Femur (tissue), 1 donor: ENCODE data around the gene DNM3.

Source experiments
- DNase-seq: peaks from one replicate; pipeline ENCODE4 v3.0.0-alpha.2; 2017

DNM3 gene

DNA sequence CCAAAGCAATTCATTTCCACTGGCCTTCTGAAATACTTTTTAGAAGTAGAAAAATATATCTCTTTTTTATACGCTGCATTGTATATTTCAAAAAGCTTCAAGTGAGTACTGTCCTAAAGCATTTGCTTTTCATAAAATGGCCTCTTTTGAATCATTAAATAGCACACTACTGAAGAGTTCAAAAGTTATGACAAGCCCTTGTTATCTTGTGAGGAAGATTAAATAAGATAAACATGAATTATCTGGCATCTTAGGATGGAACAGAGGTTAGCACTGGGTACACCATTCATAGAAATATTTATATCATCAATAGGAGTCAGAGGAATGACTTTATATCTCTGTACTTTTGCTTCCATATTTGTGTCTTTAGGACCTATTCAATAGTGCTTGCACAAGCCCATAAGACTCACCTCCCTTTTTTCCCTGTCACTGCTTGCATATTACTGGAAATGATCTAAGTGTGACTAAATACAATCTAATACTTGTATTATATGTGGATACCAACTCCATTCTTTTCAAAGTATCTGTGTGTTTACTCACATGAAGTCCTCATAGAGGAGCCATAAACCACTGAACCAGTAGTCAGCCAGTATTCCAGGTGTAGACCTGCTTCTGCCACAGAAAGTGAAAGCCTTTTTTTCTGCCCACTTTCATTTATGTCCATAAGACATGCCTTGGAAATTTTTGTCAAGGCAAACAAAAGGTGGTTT is 305.0 kb downstream of the DNM3 start:
- no peak for DNase-seq

DNA sequence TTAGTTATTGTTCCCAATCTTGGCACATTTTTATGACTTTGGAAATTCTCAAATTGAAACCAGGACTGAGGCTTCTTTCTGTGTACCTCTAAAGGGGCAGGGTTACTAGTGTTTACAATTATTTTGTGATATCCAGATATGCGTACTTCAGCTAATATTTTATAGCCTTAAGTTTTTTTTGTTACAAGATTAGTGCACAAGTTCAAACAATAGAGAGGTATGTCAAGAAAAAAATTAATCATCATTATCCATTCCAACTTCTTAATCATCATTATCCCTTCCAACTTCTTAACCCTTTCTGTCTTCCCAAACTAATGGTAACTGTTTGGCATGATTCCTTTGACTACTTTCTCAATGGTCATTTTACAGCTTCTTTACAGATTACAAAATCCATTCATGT is 306.2 kb downstream of the DNM3 start:
- DNase-seq: no peak

DNA sequence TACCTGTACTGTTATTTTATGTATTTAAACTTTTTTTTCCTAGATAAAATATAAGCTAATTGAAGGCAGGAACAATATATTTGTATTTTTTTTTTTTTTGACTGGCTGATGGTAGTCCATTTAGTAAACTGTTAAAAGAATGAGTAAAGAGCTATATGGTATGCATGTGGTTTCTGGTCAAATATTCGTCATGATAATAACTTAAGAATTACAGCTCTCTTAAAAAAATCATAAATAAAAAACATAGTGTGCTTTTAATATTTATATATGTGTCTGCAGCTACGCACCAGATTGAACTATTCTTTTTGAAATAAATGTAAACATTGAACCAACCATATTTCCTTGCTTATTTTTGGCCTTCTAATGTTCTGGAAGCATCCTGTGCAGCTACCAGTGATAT is 306.9 kb downstream of the DNM3 start:
- DNase-seq: no peak

DNA sequence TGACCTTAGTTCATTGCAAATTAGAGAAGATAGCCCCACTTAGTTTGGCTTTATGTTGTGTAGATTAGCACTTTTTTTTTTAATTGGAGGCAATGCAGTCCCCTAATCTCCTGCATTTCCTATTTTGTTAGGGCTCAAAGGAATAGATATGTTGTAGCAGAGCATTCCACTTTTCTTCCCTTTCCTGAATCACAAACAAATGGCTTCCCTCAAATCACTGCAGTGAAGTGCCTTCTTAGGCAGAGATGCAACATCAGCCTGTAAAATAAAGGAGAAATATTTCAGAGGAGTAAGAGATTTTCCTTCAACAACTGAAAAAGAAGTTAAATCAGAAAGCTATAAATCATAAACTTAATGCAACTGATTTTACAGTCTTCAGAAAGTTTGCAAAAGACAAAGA is 307.4 kb downstream of the DNM3 start:
- DNase-seq: no peak

DNA sequence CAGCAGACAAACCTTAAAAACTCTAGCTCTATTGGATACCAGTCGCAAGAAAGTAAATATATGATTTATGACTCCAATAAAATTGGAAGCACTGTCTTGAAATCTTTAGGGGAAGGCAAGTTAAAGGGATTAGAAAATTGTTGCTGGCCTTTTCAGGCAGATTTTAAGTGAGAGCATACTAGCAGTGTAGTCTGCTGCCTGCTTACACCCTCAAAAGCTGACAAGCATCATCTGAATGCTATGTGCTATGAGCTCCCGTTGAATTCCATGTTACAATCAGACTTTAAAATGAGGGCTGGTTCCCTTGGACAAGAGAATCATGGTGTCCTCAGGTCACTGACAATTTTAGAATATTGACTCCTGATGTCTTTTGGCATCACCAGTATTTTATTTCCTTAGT is 308.0 kb downstream of the DNM3 start:
- DNase-seq: no peak

DNA sequence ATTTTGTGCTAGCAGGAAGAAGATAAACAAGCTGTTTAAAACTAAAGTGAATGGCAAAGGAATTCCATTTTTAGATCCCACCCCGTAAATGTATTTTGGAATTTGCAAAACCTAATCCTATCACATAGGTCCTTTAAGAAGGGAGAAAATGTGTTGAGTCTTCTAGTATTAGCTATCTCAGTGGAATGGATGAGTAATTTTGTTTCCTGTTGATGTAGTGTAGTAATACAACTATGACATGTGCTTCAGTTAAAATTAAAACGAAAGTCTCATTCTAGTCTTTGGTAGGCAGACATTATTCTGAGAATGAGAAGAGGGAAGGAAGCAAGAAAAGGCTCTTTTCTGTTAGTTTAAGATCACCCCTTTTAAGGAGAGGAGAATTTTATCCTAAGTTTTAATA is 313.3 kb downstream of the DNM3 start:
- DNase-seq: no peak

DNA sequence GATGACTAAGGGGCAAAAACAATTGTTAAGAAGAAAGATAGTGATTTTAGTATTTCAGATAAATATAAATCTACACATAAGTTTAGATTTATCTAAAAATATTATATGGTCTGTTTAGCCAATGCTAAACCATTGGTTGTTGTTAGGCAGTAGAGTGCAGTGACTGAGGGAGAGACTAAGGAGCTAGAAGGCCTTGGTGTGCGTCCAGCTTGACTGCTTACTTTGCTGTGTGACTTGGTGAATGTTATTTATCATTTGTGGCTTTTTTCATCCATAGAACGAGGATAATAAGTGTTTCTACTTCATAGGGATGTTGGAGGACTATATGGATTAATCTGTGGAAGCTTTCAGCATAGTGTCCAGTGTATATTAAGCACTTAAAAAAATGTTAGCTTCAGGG is 314.5 kb downstream of the DNM3 start:
- DNase-seq: no peak

DNA sequence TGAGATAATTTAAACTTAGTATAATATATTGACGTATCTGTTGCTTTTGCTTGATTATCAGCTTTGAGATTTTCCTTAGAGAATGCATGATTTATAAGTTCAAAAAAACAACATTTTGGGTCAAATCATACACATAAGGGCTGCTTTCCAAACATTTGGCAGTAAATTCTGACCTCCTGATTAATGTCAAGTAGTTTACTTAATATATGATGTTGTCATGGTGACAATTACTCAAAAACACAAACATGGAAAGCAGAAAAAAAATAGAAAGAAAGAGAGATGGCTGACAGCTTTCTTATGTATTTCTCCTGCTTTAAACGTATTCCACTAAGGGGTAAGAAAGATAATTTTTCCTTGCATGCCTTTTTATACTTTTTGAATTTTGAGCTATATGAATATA is 320.9 kb downstream of the DNM3 start:
- no peak for DNase-seq

DNA sequence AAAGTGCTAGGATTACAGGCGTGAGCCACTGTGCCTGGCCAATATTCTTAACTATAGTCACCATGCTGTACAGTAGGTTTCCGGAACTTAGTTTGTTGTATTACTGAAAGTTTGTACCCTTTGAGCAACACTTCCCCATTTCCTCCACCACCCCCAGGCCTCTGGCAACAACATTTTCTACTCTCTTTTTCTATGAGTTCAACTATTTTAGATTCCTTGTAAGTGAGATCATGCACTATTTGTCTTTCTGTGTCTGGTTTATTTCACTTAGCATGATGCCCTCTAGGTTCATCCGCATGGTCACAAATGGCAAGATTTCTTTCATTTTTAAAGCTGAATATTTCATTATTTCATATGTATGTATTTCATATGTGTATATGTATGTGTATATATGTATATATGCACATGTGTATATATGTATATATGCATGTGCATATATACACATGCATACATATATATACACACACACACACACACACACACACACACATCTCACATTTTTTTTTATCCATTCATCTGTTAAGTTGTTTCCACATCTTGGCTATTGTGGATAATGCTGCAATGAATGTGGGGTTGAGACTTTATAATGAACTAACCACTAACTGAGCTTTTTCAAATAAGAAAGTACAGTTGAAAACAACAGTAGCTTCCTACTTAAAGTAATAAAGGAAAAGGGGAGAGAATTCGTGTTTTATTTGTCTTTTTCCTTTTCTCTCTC is 322.4 kb downstream of the DNM3 start:
- no peak for DNase-seq

DNA sequence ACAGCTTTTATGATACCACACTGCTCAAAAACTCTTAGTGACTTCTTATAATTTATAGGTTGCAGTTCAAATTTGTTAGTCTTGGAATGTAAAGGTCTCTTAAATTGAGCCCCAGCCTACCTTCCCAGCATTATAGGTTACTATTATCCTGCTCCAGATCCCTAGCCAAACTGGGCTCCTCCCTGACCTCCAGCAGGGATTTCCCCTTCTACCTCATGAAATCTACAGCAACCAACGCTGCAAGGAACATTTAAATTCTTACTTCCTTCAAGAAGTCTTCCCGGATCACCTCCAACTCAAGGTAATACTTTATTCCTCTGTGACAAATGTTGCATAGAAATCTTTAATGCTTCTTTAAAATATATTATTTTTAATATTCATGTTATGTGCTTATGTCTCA is 324.1 kb downstream of the DNM3 start:
- DNase-seq: no peak

DNA sequence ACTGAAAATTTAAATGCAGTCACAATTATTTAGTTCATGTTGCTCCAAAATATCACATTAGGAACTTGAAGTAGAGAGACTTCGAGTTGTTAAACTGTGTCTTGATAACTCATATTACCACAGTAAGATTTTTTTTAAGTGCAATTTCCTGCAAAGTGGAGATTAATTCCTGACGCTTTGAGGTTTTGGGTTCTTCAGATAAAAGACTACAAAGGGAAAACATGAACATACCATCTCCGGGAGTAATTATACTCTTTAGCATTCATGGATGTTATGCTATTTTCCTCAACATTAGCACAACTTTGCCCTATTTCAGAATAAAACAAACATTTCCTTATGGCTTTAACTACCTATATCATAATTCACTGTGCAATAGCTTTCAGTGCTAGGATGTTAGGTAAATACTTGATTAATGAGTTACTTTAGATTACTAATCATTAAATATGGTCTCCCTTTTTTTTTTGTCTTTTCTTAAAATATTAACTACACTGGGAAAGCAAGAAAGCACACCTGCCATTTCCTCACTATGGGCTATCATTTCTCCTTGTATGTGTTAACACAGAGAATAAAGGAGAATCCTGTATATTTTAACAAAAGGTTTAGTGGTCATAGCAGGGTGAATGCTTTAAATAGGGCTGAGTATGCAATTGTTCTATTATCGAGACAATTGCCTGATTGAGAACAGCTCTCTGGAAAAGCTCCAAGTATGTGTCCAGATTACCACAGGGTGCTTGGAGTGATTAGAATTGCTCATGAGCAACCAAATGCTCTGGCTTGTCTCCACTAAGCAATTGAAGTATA is 326.7 kb downstream of the DNM3 start:
- no peak for DNase-seq

DNA sequence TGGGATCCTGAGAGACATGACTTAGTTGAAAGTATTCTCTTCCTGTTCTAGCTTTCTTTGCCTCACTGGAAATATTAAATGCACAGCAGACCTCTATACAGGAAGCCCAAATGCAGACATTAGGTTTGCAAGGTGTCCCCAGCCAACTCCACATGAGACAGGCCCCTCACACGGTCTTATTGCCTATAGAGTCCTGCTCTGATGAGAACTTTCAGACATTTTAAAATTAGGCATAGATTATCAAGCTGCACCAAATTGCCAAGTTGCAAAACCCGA is 327.2 kb downstream of the DNM3 start:
- no peak for DNase-seq

DNA sequence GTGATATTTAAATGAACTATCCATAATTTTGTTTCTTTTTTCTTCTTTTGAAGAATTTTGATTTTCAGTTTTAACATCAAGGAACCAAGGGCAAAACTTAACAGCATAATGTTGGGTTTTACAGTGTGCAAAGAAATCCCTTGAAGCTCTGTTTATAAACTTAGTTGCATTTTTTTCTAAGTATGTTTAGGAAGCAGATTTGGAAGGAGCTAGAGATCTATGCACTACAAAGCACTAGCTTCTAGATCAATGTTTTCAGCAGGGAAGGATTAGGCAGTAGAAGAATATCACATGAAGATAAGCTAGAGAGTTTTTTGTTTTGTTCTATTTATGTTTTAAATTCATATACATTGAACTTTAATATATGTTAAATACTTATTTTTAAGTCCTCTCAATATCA is 328.5 kb downstream of the DNM3 start:
- DNase-seq: no peak

DNA sequence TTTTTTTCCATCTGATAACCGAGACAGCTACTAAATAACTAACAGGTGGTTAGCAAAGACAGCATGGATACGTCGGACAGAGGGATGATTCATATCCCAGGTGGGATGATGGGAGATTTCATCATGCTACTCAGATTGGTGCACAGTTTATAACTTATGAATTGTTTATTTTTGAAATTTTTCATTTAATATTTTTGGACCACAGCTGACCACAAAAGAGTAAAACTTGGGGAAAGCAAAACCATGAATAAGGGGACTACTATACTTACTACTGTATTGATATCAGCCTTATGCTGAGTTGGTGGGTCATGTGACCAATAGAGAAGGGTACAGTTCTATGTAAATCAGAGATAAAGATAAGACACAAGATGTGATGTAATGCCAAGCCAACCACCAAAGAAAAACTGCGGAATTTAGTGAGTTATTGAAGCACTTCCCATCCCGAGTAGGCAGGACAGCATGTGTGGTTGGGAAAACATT is 331.1 kb downstream of the DNM3 start:
- DNase-seq: no peak

DNA sequence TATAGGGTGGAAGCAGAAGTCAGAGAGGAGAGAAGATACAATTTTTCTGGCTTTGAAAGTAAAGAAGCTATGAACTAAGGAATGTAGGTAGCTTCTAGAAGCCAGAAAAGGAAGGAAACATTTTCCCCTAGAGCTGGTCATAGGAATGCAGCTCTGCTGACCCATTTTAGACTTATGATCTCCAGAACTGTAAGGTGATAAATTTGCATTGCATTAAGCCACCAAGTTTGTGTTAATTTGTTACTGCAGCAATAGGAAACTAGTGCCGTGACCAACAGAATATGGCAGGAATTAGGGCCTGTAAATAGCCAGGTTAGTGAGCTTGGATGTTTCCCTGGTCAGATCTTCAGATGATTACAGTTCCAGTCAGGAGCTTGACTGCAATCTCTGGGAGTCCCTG is 334.9 kb downstream of the DNM3 start:
- DNase-seq: no peak

DNA sequence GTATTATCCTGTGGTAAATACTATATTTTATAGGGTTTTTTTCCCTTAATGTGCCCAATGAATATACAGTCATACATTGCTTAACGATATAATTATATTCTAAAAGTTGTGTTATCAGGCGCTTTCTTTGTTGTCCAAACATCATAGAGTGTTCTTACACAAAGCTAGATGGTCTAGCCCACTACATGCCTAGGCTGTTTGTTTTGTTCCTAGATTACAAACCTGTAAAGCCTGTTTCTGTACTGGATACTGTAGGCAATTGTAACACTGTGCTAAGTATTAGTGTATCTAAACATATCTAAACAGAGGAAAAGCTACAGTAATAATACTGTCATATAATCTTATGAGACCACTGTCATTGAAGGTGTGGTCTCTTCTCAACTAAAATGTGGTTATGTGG is 336.6 kb downstream of the DNM3 start:
- no peak for DNase-seq

DNA sequence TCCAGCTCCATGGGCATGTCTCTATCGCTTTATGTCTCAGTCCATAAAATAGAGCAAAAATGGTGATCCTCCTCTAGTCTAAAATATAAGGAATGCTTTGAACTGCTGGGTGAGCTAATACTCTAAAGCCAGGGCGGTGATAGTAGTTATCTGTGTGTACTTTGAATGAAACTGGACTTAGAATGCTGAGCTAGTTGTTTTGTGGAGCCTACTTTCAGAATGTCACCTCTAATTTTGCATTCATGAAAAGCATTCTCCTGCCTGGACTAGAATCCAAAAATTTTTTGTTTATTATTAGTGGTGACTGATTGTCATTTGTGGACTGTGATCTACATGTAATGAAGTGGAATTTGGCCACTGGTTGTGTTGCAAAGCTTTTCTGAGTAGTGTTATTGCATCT is 337.6 kb downstream of the DNM3 start:
- DNase-seq: no peak

DNA sequence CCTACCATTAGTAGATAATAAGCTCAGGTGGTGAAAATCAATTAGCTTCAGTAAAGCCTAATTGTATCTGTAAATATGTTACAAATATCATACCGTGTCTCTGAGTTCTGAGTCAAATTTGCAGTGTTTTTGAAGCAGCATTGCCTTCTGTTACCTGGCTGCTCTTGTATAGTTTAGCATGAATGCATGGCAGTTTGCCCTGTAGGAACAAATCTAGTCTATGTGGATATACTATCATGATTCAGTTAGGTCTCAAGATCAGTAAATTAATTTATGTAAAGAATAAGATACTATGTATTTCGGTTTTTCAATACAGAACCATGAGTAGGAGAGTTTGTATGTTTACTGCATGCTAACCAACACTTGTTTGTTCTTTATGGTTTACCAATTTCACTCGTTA is 338.6 kb downstream of the DNM3 start:
- DNase-seq: no peak

DNA sequence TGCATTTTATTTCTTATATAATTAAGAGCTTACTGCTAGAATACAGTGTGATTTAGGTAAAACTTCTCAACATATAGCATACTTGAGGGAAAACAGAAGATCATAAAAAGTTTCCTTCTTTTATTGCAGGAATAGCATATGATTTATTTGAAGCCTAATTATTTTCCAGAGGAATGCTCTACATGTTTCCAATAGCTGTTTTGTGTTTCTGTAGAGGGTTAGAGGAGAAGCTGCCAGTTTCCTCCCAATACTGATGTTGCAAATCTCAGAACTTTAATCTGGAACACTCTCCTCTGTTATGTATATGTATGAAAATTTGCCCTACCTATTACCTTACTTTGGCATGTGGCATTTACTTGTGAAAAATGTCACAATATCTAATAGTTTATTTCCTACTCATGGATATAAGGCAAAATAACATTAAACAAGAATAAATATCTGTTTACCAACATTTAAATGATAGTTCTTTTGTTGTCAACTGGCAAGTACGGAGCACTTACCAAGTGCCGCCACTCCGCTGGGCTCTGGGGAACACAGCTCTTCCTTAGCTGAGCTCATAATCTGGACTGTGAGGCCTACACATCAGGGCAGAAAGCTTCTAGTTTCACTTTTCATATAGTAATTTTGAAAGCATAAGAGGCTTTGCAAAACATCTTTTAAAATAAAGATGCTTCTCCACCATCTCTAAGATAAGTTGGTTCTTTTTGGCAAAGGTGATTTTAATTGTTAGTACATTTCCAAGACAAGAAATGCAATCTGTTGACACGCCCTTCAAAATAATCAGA is 339.4 kb downstream of the DNM3 start:
- peak; percentile 72 for DNase-seq

DNA sequence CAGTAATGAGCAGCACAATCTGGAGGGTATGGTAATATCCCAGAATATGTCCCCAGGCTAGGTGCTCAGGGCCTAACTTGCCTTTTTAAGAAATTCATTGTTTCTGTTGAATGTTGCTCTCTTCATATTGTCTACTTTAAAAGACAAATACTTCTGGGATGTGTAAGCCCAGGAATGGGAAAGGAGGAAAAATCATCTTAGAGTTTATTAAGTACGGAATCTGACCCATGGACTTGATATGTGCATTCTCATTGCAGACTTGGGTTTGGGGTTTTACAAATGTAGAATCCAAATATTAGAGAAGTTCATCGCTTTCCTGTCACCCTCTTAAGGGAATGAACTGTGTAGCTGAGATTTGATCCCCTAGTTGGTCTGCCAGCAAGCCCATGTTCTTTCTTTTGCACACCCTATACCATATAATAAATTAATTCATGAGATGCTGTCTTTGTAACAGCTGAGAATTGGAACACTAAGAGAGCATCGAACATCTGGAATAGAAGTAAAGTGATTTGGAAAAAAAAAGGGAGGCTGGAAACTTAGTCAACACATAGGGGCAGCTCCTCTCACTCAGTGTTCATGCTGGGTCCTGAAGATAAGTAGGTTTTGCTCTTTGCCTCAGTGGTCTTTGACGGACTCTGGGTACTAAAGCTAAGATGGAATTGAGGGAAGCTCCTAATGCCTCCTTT is 343.4 kb downstream of the DNM3 start:
- peak; percentile 21 for DNase-seq

DNA sequence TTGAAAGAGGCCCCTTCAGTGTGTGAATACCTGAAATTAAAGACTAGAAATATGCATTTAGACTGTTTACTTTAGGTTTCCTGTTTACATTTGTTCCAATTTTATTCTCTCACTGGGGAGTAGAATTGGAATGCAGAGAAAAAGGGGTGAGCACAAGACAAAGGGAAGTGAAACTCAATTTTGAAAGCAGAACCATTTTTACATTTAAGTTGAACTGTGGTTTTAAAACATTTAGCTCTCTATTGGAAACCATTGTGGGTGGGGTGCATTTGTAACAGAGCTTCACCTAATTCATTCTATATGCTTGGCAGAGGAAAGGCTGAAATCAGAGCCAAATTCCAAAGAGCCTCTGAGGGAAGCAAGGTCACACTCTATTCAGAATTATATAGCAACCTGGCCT is 343.9 kb downstream of the DNM3 start:
- DNase-seq: peak; percentile 62

DNA sequence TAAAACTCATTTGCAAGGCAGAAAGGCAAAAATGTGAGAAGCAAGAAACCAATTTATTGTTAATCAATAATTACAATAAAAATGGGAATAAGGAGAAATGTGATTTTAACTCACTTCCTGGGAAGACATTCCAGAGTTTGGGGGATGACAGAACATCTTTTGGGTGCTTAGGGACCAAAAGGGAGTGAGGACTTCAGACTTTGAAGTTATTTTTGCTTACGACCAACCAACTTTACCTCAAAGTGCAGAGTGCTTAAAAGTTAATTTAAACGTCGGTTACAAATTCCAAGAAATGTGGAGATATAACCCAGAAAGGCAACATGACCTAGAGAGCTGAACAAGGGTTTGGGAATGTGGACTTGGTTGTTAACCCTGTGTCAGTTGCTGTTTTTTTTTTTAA is 344.7 kb downstream of the DNM3 start:
- DNase-seq: no peak

DNA sequence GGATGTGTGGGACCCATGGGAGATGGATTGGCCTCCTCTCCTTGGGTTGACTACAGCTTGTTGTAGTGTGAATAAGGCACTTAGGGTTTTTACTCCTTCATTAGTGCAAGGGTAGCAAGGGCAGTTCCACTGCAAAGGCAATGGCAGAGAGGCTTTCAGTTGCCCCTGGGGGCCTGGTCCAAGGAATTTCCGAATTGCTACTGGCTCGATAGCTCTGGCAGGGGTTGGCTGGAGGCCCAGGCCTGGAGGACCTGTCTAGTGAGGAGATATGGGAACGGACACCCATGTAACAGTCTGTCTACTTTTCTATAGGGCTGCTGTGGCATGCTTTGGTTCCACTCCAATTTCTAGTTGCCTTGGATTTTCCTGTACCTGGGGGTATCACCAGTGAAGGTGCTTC is 360.3 kb downstream of the DNM3 start:
- no peak for DNase-seq
